Measurements from ENCODE around the gene TBPL1. TPM values are rescaled to one million over a fixed set of nuclear protein-coding genes. Genes with fewer than 3 reads are reported as not detected.

TBPL1 gene
- total and polyA plus RNA-seq, 10 of the 15 experiments (the other 5 are each of a cell fraction or from before 2014, with no cell fraction given) = 34.6 to 71.2 (median 43.0) TPM

DNA sequence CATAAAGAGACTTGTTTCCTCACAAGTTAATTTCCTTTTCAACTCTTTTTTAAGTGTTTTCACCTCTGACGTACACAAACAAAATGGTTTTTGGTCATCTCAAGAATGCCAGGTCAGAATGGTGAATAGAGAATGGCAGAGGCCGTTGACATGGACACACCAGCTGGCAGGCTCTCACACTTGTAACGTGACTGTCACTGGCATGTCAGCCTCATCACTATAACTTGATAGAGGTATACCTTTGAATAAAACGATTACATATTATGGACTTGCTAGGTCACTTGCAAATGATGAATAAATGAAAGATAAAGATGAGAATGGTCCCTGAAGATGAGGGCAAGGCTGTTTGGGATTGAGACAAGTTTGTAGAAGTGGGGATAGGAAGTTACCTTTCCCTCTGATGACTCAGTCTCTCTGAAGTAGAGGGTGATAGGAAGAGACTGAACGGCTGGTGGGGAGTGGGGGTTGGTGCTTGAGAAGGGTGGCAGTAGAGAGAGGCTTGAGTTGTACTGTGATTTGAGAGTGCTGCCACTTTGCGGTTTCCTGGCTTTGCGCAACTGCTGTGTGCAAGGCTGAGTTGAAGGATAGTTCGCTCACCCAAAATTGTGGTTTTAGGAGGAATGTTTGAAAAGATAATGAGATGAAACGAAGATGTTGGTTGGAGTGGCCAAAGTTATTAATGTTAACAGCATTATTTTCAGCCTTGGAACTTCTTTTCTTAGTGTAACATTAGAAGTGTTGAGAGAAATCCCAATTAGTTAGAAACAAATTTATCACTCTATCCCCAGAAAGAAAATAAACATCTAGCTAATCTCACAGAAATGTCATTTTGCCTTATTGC is 30.3 kb downstream of the TBPL1 start:
- intact Hi-C loops (cut with micrococcal nuclease; ENCODE audit: unreplicated experiment) = no loop called here
- no peak for ATAC-seq
- in situ Hi-C loops (cut with MboI) = no loop called here

GRCh38 chr6:133985970-133986369 is 32.9 kb downstream of the TBPL1 start:
- no peaks in the 10 kb centered on the region for H3K9me3 ChIP-seq (replicated peaks; ENCODE audit: control insufficient read depth, insufficient read depth, low read length)
- in situ Hi-C loops (cut with MboI) (no loop called here), intact Hi-C loops (cut with micrococcal nuclease; ENCODE audit: unreplicated experiment) (no loop called here)
- no peaks in the 10 kb centered on the region for H4K20me1 ChIP-seq (ENCODE audit: control insufficient read depth, insufficient read depth)
- no peak overlapping the region for H3K4me3 ChIP-seq
- BruUV-seq (replicated peaks) = no TSS peak
- no peak overlapping the region for H3K27ac ChIP-seq (ENCODE audit: control insufficient read depth, insufficient read depth)
- no peak overlapping the region for H3K9ac ChIP-seq (ENCODE audit: control insufficient read depth, insufficient read depth, low read length)
- no peak overlapping the region for H2AFZ ChIP-seq (ENCODE audit: control insufficient read depth, low read depth, low read length)
- no peaks in the 10 kb centered on the region for H3K4me1 ChIP-seq (ENCODE audit: control insufficient read depth, insufficient read depth, low read length)
- FAIRE-seq (peak; percentile 68), ATAC-seq (no peak), DNase-seq (ENCODE audit: low read depth, low spot score) (no peak)
- WGBS (ENCODE audit: insufficient coverage, insufficient replicate concordance, low lambda C conversion rate, missing lambda C conversion rate) = 100% methylated on average over 1 of the region's 1 CpG
- no peaks in the 10 kb centered on the region for H3K27me3 ChIP-seq (replicated peaks in 1 of 2; ENCODE audit: control insufficient read depth in 2 of 2, insufficient read depth in 2 of 2, low read length in 1 of 2)
- ChIA-PET POLR2A (no interaction called here), RAD21 (ENCODE audit: unreplicated experiment) (interaction anchor here (1.2 kb wide), 1 partner anchor 111 kb away, joined by 5 read pairs; no protein-coding TSS in a partner anchor), CTCF (no interaction called here), SMC1A (ENCODE audit: uncharacterized antibody, unreplicated experiment) (interaction anchor here (2.7 kb wide), 1 partner anchor 78 kb away, joined by 11 read pairs; no protein-coding TSS in a partner anchor)
- no peaks in the 10 kb centered on the region for H3K79me2 ChIP-seq (ENCODE audit: control insufficient read depth, insufficient read depth, low read length)
- no peak overlapping the region for H3K4me2 ChIP-seq (ENCODE audit: control insufficient read depth, insufficient read depth)
- H3K36me3 ChIP-seq (ENCODE audit: control insufficient read depth in 2 of 2, insufficient read depth in 2 of 2, low read length in 1 of 2) = peaks cover under 1 to 3% of the 10 kb centered on the region in 2 experiments
- no peak for TF ChIP-seq MXI1 (IDR thresholded peaks at IDR 0.05; ENCODE audit: low read depth, low read length)
- TF ChIP-seq, protein P1, sequence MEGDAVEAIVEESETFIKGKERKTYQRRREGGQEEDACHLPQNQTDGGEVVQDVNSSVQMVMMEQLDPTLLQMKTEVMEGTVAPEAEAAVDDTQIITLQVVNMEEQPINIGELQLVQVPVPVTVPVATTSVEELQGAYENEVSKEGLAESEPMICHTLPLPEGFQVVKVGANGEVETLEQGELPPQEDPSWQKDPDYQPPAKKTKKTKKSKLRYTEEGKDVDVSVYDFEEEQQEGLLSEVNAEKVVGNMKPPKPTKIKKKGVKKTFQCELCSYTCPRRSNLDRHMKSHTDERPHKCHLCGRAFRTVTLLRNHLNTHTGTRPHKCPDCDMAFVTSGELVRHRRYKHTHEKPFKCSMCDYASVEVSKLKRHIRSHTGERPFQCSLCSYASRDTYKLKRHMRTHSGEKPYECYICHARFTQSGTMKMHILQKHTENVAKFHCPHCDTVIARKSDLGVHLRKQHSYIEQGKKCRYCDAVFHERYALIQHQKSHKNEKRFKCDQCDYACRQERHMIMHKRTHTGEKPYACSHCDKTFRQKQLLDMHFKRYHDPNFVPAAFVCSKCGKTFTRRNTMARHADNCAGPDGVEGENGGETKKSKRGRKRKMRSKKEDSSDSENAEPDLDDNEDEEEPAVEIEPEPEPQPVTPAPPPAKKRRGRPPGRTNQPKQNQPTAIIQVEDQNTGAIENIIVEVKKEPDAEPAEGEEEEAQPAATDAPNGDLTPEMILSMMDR (IDR thresholded peaks at IDR 0.05 in 2 of 3, conservative IDR thresholded peaks at IDR 0.05 in 1 of 3; ENCODE audit: control insufficient read depth in 2 of 3, extremely low read depth in 1 of 3, insufficient read depth in 1 of 3, low read depth in 3 of 3, low read length in 3 of 3) = no peak
- TF ChIP-seq ZNF622 (IDR thresholded peaks at IDR 0.05) = no peak
- TF ChIP-seq, protein P2, sequence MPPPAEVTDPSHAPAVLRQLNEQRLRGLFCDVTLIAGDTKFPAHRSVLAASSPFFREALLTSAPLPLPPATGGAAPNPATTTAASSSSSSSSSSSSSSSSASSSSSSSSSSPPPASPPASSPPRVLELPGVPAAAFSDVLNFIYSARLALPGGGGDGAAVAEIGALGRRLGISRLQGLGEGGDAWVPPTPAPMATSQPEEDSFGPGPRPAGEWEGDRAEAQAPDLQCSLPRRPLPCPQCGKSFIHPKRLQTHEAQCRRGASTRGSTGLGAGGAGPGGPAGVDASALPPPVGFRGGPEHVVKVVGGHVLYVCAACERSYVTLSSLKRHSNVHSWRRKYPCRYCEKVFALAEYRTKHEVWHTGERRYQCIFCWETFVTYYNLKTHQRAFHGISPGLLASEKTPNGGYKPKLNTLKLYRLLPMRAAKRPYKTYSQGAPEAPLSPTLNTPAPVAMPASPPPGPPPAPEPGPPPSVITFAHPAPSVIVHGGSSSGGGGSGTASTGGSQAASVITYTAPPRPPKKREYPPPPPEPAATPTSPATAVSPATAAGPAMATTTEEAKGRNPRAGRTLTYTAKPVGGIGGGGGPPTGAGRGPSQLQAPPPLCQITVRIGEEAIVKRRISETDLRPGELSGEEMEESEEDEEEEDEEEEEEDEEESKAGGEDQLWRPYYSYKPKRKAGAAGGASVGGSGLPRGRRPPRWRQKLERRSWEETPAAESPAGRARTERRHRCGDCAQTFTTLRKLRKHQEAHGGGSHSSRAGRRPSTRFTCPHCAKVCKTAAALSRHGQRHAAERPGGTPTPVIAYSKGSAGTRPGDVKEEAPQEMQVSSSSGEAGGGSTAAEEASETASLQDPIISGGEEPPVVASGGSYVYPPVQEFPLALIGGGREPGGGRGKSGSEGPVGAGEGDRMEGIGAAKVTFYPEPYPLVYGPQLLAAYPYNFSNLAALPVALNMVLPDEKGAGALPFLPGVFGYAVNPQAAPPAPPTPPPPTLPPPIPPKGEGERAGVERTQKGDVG (CRISPR knock-in tag; IDR thresholded peaks at IDR 0.05) = no peak
- TF ChIP-seq, protein P3, sequence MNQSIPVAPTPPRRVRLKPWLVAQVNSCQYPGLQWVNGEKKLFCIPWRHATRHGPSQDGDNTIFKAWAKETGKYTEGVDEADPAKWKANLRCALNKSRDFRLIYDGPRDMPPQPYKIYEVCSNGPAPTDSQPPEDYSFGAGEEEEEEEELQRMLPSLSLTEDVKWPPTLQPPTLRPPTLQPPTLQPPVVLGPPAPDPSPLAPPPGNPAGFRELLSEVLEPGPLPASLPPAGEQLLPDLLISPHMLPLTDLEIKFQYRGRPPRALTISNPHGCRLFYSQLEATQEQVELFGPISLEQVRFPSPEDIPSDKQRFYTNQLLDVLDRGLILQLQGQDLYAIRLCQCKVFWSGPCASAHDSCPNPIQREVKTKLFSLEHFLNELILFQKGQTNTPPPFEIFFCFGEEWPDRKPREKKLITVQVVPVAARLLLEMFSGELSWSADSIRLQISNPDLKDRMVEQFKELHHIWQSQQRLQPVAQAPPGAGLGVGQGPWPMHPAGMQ (IDR thresholded peaks at IDR 0.05; ENCODE audit: borderline replicate concordance) = no peak
- TF ChIP-seq FOXK2 (IDR thresholded peaks at IDR 0.05) = no peak

More for the DNA sequence above, 30.3 kb downstream of the TBPL1 start:
- no peak for FAIRE-seq
- ChIA-PET RAD21 (ENCODE audit: unreplicated experiment) (interaction anchor here (0.8 kb wide), 2 partner anchors 114 to 141 kb away, joined by 3 read pairs; no protein-coding TSS in a partner anchor), SMC1A (ENCODE audit: uncharacterized antibody, unreplicated experiment) (interaction anchor here (0.9 to 2.7 kb wide), 4 partner anchors 10 to 80 kb away, joined by 3 to 11 read pairs (median 4); no protein-coding TSS in a partner anchor), POLR2A (interaction anchor here (0.6 kb wide), 1 partner anchor 1224 kb away, joined by 4 read pairs; no protein-coding TSS in a partner anchor), CTCF (interaction anchor here (1.0 to 3.2 kb wide), 5 partner anchors 10 to 80 kb away, joined by 3 to 26 read pairs (median 4); no protein-coding TSS in a partner anchor)
- no peak for DNase-seq (ENCODE audit: low read depth, low spot score)
- Histone ChIP-seq H3K79me2 (ENCODE audit: control insufficient read depth, insufficient read depth, low read length) (peaks cover 4% of the 10 kb centered on the region), H4K20me1 (ENCODE audit: control insufficient read depth, insufficient read depth) (no peaks in the 10 kb centered on the region), H3K9ac (ENCODE audit: control insufficient read depth, insufficient read depth, low read length) (no peak overlapping the region), H3K36me3 (ENCODE audit: control insufficient read depth in 2 of 2, insufficient read depth in 2 of 2, low read length in 1 of 2) (peaks cover 3% of the 10 kb centered on the region in 2 experiments), H3K4me1 (ENCODE audit: control insufficient read depth, insufficient read depth, low read length) (no peaks in the 10 kb centered on the region), H3K9me3 (replicated peaks; ENCODE audit: control insufficient read depth, insufficient read depth, low read length) (no peaks in the 10 kb centered on the region), H3K4me3 (no peak overlapping the region), H3K4me2 (ENCODE audit: control insufficient read depth, insufficient read depth) (no peak overlapping the region), H2AFZ (ENCODE audit: control insufficient read depth, low read depth, low read length) (no peak overlapping the region), H3K27me3 (replicated peaks in 1 of 2; ENCODE audit: control insufficient read depth in 2 of 2, insufficient read depth in 2 of 2, low read length in 1 of 2) (no peaks in the 10 kb centered on the region), H3K27ac (ENCODE audit: control insufficient read depth, insufficient read depth) (no peak overlapping the region)
- no TSS peak for BruUV-seq (replicated peaks)
- TF ChIP-seq SUZ12 (IDR thresholded peaks at IDR 0.05; ENCODE audit: unreplicated experiment) (no peak), RUNX3 (IDR thresholded peaks at IDR 0.05; ENCODE audit: low read length) (peak; percentile 13; the same call in 1 of the 2 replicates)
- 75% methylated on average over 9 of the region's 9 CpGs for WGBS (ENCODE audit: insufficient coverage, insufficient replicate concordance, low lambda C conversion rate, missing lambda C conversion rate)
